Stimulated activated CD8-positive, alpha-beta memory T cell treated with anti-CD3 and anti-CD28 coated beads, Interleukin-15, amount 100 ng/mL, for 4 hours (primary cell): ENCODE measurements around the gene NUB1.

Source experiments
- DNase-seq, 2 donors: peaks; one replicate each; pipeline ENCODE4 v3.0.0-alpha.2; 2020; ENCODE audit warnings: low read depth in 2 of 2

Gene NUB1

GRCh38 chr7:151404216-151405011 lies 62.8 kb downstream of the NUB1 start:
- no peak for DNase-seq

- DNase-seq, result no peak
Observed at GRCh38 chr7:151405056-151405455, 63.4 kb downstream of the NUB1 start.

- no peak for DNase-seq
Observed at GRCh38 chr7:151405588-151405987, 64.0 kb downstream of the NUB1 start.

GRCh38 chr7:151406051-151406875 lies 64.7 kb downstream of the NUB1 start:
- no peak for DNase-seq

- no peak for DNase-seq
Observed at GRCh38 chr7:151406886-151407583, 65.4 kb downstream of the NUB1 start.

GRCh38 chr7:151408498-151408838 lies 66.9 kb downstream of the NUB1 start:
- DNase-seq, result no peak

GRCh38 chr7:151408839-151409666 lies 67.4 kb downstream of the NUB1 start:
- no peak for DNase-seq

GRCh38 chr7:151409667-151410404 lies 68.2 kb downstream of the NUB1 start, which contains the start of gene WDR86:
Gene WDR86 (minus strand): TSS chr7:151410038. CDS start chr7:151409589, 449 bp downstream.
- no peak for DNase-seq

- no peak for DNase-seq
Observed at GRCh38 chr7:151410405-151411390, 69.1 kb downstream of the NUB1 start.

- no peak for DNase-seq
Observed at GRCh38 chr7:151411551-151411950, 69.9 kb downstream of the NUB1 start.

- no peak for DNase-seq
Observed at GRCh38 chr7:151412318-151412717, 70.7 kb downstream of the NUB1 start.

GRCh38 chr7:151413241-151413640 lies 71.6 kb downstream of the NUB1 start:
- DNase-seq, result no peak

GRCh38 chr7:151415375-151416105 lies 73.9 kb downstream of the NUB1 start:
- no peak for DNase-seq

GRCh38 chr7:151416112-151416940 lies 74.7 kb downstream of the NUB1 start:
- DNase-seq, result no peak

GRCh38 chr7:151416941-151417315 lies 75.3 kb downstream of the NUB1 start:
- DNase-seq, result no peak

- DNase-seq, result no peak
Observed at GRCh38 chr7:151420144-151420543, 78.5 kb downstream of the NUB1 start.

- no peak for DNase-seq
Observed at GRCh38 chr7:151422212-151422611, 80.6 kb downstream of the NUB1 start.

GRCh38 chr7:151423226-151423625 lies 81.6 kb downstream of the NUB1 start:
- no peak for DNase-seq
